Spleen (tissue), 7 donors: ENCODE data around the gene RBPMS2.

Experiments used
- CTCF ChIP-seq, 11 experiments: fragments of 200-600 bp in 7 of 11; fragments of 450-650 bp in 4 of 11; sonication (generic) in 4 of 11; IDR thresholded peaks in 8 of 11; conservative IDR thresholded peaks in 3 of 11; 1 replicate in 7 of 11; 2 replicates in 4 of 11; pipeline versions ENCODE4 v1.4.0 to v1.8.0; 2016 to 2021; ENCODE audit warnings: antibody characterized with exemption in 11 of 11, inconsistent platforms in 4 of 11, mild to moderate bottlenecking in 1 of 11
- POLR2A ChIP-seq, 3 donors: fragments of 450-650 bp; IDR thresholded peaks; one replicate each; pipeline ENCODE4 v1.5.1; 2017; ENCODE audit warnings: antibody characterized with exemption in 3 of 3, mild to moderate bottlenecking in 1 of 3
- donor health status: DM: no; HTN: no; CAD: no; lungs with moderate emphysema.
- donor health status: DM: no; HTN: no; CAD: no.
- donor health status: DM: no; HTN: no; CAD: no.

- TF ChIP-seq CTCF (IDR thresholded peaks at IDR 0.05 in 8 of 11, conservative IDR thresholded peaks at IDR 0.05 in 3 of 11) = no peak
- no peak for TF ChIP-seq POLR2A (IDR thresholded peaks at IDR 0.05)
Measured at GRCh38 chr15:64712353-64712752, 63.0 kb downstream of the RBPMS2 start.
